HepG2 (cell line): ENCODE measurements around the gene TMEM165. TPM values are rescaled to one million over a fixed set of nuclear protein-coding genes. Genes with fewer than 3 reads are reported as not detected.

ENCODE experiments used
- ATAC-seq: fragments of 200-7000 bp; cut with Tn5 transposase; 3 replicates; pipeline ENCODE4 v1.9.1; 2020; ENCODE audit warnings: mild to moderate bottlenecking, moderate library complexity
- BruUV-seq: library from RNA; stranded (reverse); fragments of 400-500 nt; replicated peaks from 2 replicates; lab custom pipeline; 2021; lab: Mats Ljungman, UMichigan
- CTCF ChIA-PET: fragments of 300-600 bp; formaldehyde crosslinking; extraction: SDS; loops from one replicate; lab custom pipeline; 2021; ENCODE audit warnings: low total read pairs, inconsistent platforms, low intra/inter-chr PET ratio; lab: Yijun Ruan, JAX
- POLR2A ChIA-PET: fragments of 350-600 bp; sonication (Branson Sonifier 250); formaldehyde crosslinking; loops from one replicate; lab custom pipeline; 2020; ENCODE audit warnings: antibody characterized with exemption, inconsistent platforms; lab: Yijun Ruan, JAX
- DNase-seq: peaks from one replicate; pipeline ENCODE4 v3.0.0-alpha.2; 2015; ENCODE audit warnings: low spot score
- FAIRE-seq: peaks from 3 replicates; lab custom pipeline; 2011; peaks lifted over from hg19 to GRCh38; lab: Jason Lieb, UNC
- H2AFZ ChIP-seq: one replicate; pipeline ENCODE4 v1.6.1; 2011; ENCODE audit warnings: low read length, inconsistent platforms
- H3K27ac ChIP-seq: fragments of 300-600 bp; 3 replicates; pipeline ENCODE4 v1.8.0; 2011; ENCODE audit warnings: mixed run types, mild to moderate bottlenecking, mixed read lengths, low read length, inconsistent platforms; ENCODE audit not compliant: insufficient read depth; ENCODE audit errors: extremely low read length
- H3K27me3 ChIP-seq, 2 experiments: fragments of 200-600 bp in 1 of 2; 2 replicates in 1 of 2; 3 replicates in 1 of 2; pipeline versions ENCODE4 v1.6.0 to v1.8.0; 2011; ENCODE audit warnings: low read length in 2 of 2, mild to moderate bottlenecking in 2 of 2, moderate library complexity in 2 of 2, inconsistent platforms in 1 of 2; ENCODE audit not compliant: insufficient read depth in 2 of 2, control insufficient read depth in 1 of 2
- H3K36me3 ChIP-seq, 2 experiments: fragments of 200-600 bp in 1 of 2; replicated peaks in 1 of 2; 2 replicates in 1 of 2; 3 replicates in 1 of 2; pipeline versions ENCODE4 v1.5.1 to v1.8.0; 2011; ENCODE audit warnings: low read length in 2 of 2, inconsistent platforms in 1 of 2; ENCODE audit not compliant: insufficient read depth in 2 of 2, control insufficient read depth in 1 of 2
- H3K4me1 ChIP-seq: 2 replicates; pipeline ENCODE4 v1.5.1; 2012; ENCODE audit warnings: low read length, inconsistent platforms; ENCODE audit not compliant: insufficient read depth
- H3K4me2 ChIP-seq: 2 replicates; pipeline ENCODE4 v1.6.0; 2011; ENCODE audit warnings: low read depth, low read length, inconsistent platforms
- H3K4me3 ChIP-seq, 3 experiments: fragments of 200-600 bp in 1 of 3; sonication (generic), shearing (Covaris generic) in 1 of 3; replicated peaks in 1 of 3; 2 replicates each; pipeline ENCODE4 v1.5.1; 2011 to 2016; ENCODE audit warnings: low read length in 3 of 3, inconsistent platforms in 2 of 3, low read depth in 2 of 3, mild to moderate bottlenecking in 2 of 3, control low read depth in 1 of 3, mixed read lengths in 1 of 3; ENCODE audit not compliant: insufficient read depth in 1 of 3
- H3K79me2 ChIP-seq: one replicate; pipeline ENCODE4 v1.6.1; 2011; ENCODE audit warnings: low read length, inconsistent platforms; ENCODE audit not compliant: insufficient read depth
- H3K9ac ChIP-seq: 2 replicates; pipeline ENCODE4 v1.6.0; 2011; ENCODE audit warnings: mild to moderate bottlenecking, low read depth, low read length, inconsistent platforms; ENCODE audit not compliant: insufficient read depth
- H3K9me3 ChIP-seq: 2 replicates; pipeline ENCODE4 v1.5.1; 2012; ENCODE audit warnings: mild to moderate bottlenecking, low read length
- H4K20me1 ChIP-seq: 2 replicates; pipeline ENCODE4 v1.6.0; 2011; ENCODE audit warnings: inconsistent platforms, mild to moderate bottlenecking, low read length, moderate library complexity; ENCODE audit not compliant: insufficient read depth
- CEBPB ChIP-seq: IDR thresholded peaks from 2 replicates; pipeline ENCODE4 v1.6.1; 2011; ENCODE audit warnings: low read depth, low read length, improper control_type of control experiment, borderline replicate concordance
- DNMT3B ChIP-seq: conservative IDR thresholded peaks from 2 replicates; pipeline ENCODE4 v1.6.1; 2016; ENCODE audit warnings: missing biosample characterization, control low read depth
- MLLT10 ChIP-seq: sonication (generic); formaldehyde crosslinking; IDR thresholded peaks from 2 replicates; pipeline ENCODE4 v1.4.0; 2020; ENCODE audit warnings: missing genetic modification reagents
- MYNN ChIP-seq: sonication (generic); formaldehyde crosslinking; IDR thresholded peaks from 2 replicates; pipeline ENCODE4 v1.4.0; 2020; ENCODE audit warnings: mild to moderate bottlenecking, low read depth, missing genetic modification reagents
- RBAK ChIP-seq: sonication (generic); formaldehyde crosslinking; IDR thresholded peaks from 2 replicates; pipeline ENCODE4 v1.5.1; 2020; ENCODE audit warnings: mild to moderate bottlenecking, missing genetic modification reagents
- ZNF121 ChIP-seq: sonication (generic); formaldehyde crosslinking; IDR thresholded peaks from 2 replicates; pipeline ENCODE4 v1.5.0; 2020; ENCODE audit warnings: mild to moderate bottlenecking, missing genetic modification reagents
- ZNF552 ChIP-seq: sonication (generic); formaldehyde crosslinking; IDR thresholded peaks from 2 replicates; pipeline ENCODE4 v1.9.0; 2022; ENCODE audit warnings: missing genetic modification reagents, mild to moderate bottlenecking, borderline replicate concordance
- ZNF7 ChIP-seq: IDR thresholded peaks from 2 replicates; pipeline ENCODE4 v1.6.1; 2016; ENCODE audit warnings: missing biosample characterization, missing genetic modification reagents
- ZNF816 ChIP-seq: sonication (generic); formaldehyde crosslinking; IDR thresholded peaks from 2 replicates; pipeline ENCODE4 v1.8.0; 2022; ENCODE audit warnings: missing genetic modification reagents, mild to moderate bottlenecking, borderline replicate concordance
- WGBS: methylation state at CpG from one replicate; pipeline ENCODE4 v1.1.6; 2017; ENCODE audit warnings: low lambda C conversion rate; 5-methylcytosine and 5-hydroxymethylcytosine counted together
- in situ Hi-C: cut with HindIII; loops from 2 replicates; pipeline ENCODE4 v1.10.0; 2017; ENCODE audit warnings: low pct_unique_long_range_greater_than_20kb; ENCODE audit not compliant: extremely low pct_ligation_motif_present
- intact Hi-C: fragments of 100-400 bp; cut with micrococcal nuclease; formaldehyde crosslinking; loops from one replicate; pipeline ENCODE4 v1.10.0; 2022; ENCODE audit not compliant: unreplicated experiment
- polyA plus RNA-seq, 8 experiments: library from polyadenylated mRNA; depleted of rRNA in 3 of 8; stranded (reverse) in 7 of 8; unstranded in 1 of 8; fragments of >200 nt; fragmentation: Illumina TruSeq in 4 of 8; extraction: Trizol in 4 of 8; gene quantifications; 2 replicates each; pipeline versions ENCODE4 v1.2.1 to v1.2.3, GENCODE V29; 2011 to 2016; ENCODE audit warnings: low read depth in 4 of 8, missing spikeins in 1 of 8, mixed read lengths in 1 of 8; ENCODE audit not compliant: insufficient read depth in 1 of 8
- total RNA-seq, 5 experiments: library from RNA; depleted of rRNA; stranded (reverse); fragments of >200 nt; fragmentation: Illumina TruSeq; extraction: Trizol; gene quantifications; 2 replicates each; pipeline ENCODE4 v1.2.3, GENCODE V29; 2016; ENCODE audit warnings: low read depth in 1 of 5
- TF ChIP-seq, protein P1 (sequence below), 2 experiments: fragments of 450-650 bp in 1 of 2; sonication (generic) in 1 of 2; formaldehyde crosslinking; IDR thresholded peaks; 2 replicates each; pipeline versions ENCODE4 v1.5.0 to v1.8.0; 2020 to 2022; ENCODE audit warnings: mild to moderate bottlenecking in 1 of 2, missing genetic modification reagents in 1 of 2
- TF ChIP-seq, protein P2 (sequence below): sonication (generic); formaldehyde crosslinking; IDR thresholded peaks from 2 replicates; pipeline ENCODE4 v1.4.0; 2020; ENCODE audit warnings: missing genetic modification reagents, borderline replicate concordance

Gene TMEM165
- total and polyA plus RNA-seq, 2 of the 13 experiments (the other 11 are each of a cell fraction or from before 2014, with no cell fraction given): 54.6 to 103 TPM

DNA sequence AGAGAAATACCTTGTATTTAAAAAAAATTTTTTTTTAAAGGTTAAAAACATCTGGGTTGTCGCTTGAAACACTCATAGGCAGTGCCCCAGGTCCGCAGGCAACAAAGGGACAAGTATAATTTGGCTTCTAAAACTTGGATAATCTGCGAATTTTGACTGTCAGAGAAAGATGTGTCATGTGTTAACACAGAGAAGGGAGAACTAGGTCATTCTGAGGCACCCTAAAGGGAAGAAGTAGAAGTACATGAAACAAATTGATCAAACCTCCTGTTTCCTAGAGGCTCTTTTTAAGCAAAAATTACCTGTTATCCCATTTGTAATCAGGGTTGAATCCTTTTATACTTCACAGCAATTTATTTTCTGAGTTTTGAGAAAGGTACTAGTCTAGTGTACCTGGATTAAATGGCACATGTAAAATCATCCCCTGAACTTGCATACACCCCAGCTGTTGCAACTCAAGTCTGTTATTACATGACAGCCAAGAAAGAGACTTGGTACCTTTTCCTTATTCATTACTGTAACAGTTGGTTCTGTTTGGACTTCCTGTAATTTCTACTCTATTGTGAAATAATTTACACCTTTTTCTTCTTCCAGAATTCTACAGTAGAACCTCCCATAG lies 48.0 kb upstream of the TMEM165 start:
- in situ Hi-C loops: no loop called here
- Histone ChIP-seq H3K27me3 (no peaks in the 10 kb centered on the region), H3K9ac (no peak overlapping the region), H3K79me2 (no peaks in the 10 kb centered on the region), H4K20me1 (no peaks in the 10 kb centered on the region), H3K9me3 (no peaks in the 10 kb centered on the region), H2AFZ (no peak overlapping the region), H3K4me2 (peak overlapping the region; percentile 91), H3K4me3 (no peak overlapping the region; a peak in 1 of 6 replicates), H3K27ac (no peak overlapping the region), H3K4me1 (peaks cover 34% of the 10 kb centered on the region), H3K36me3 (no peaks in the 10 kb centered on the region)
- ChIA-PET CTCF (interaction anchor here (2.5 kb wide), 1 partner anchor 207 kb away, joined by 8 read pairs; no protein-coding TSS in a partner anchor), POLR2A (interaction anchor here (0.6 to 0.9 kb wide), 2 partner anchors 9 to 198 kb away, joined by 3 read pairs; no protein-coding TSS in a partner anchor)
- 0 out of 2 replicates have a peak, but pooled peaks have one; percentile 1 for TF ChIP-seq CEBPB
- TF ChIP-seq ZNF7 (CRISPR knock-in tag): peak; percentile 91
- no peak for TF ChIP-seq DNMT3B (CRISPR knock-in tag)
- TF ChIP-seq, protein P1, sequence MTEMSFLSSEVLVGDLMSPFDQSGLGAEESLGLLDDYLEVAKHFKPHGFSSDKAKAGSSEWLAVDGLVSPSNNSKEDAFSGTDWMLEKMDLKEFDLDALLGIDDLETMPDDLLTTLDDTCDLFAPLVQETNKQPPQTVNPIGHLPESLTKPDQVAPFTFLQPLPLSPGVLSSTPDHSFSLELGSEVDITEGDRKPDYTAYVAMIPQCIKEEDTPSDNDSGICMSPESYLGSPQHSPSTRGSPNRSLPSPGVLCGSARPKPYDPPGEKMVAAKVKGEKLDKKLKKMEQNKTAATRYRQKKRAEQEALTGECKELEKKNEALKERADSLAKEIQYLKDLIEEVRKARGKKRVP (CRISPR knock-in tag; IDR thresholded peaks at IDR 0.05): peak in 1 of 2 experiments; percentile 80; a peak in 2 of 4 replicates
- no TSS peak for BruUV-seq
- intact Hi-C loops: loop anchor here (2.0 kb wide), 2 partner anchors 47 to 205 kb away; partner anchors contain the start of gene TMEM165
- DNase-seq (no peak), FAIRE-seq (no peak), ATAC-seq (no peak)
- 88% methylated on average over 3 of the region's 3 CpGs for WGBS

DNA sequence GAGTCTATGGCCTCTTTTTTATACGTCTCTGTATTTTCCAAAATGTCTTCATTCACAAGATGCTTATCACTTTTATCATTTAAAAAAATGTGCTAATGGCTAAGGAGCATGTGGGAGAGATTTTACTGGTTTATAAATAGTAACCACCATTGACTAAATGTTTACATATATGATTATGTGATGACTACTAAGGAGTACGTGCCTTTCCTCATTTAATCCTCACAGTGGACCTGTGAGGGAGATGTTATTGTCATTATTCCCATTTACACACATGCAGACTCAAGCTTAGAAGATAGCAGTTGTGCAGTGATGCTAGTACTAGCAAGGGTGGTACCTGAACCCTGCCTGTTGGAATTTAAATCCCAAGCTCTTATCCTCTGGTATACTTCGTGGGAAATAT lies 47.3 kb upstream of the TMEM165 start:
- H3K9ac ChIP-seq: no peak overlapping the region
- intact Hi-C loops (no loop called here), in situ Hi-C loops (no loop called here)
- 93% methylated on average over 3 of the region's 3 CpGs for WGBS
- no peaks in the 10 kb centered on the region for H3K9me3 ChIP-seq
- ATAC-seq (no peak), FAIRE-seq (no peak), DNase-seq (no peak)
- no peak overlapping the region for H3K4me3 ChIP-seq
- no peak overlapping the region for H2AFZ ChIP-seq
- no peak overlapping the region for H3K4me2 ChIP-seq
- H3K36me3 ChIP-seq: no peaks in the 10 kb centered on the region
- peaks cover 34% of the 10 kb centered on the region for H3K4me1 ChIP-seq
- no peaks in the 10 kb centered on the region for H3K79me2 ChIP-seq
- no peaks in the 10 kb centered on the region for H3K27me3 ChIP-seq
- no peak overlapping the region for H3K27ac ChIP-seq
- ChIA-PET POLR2A (no interaction called here), CTCF (no interaction called here)
- TF ChIP-seq ZNF816 (CRISPR knock-in tag): no peak
- no peak for TF ChIP-seq ZNF552 (CRISPR knock-in tag)
- TF ChIP-seq ZNF121 (CRISPR knock-in tag): no peak
- TF ChIP-seq MLLT10 (CRISPR knock-in tag): no peak
- no peak for TF ChIP-seq RBAK (CRISPR knock-in tag)
- TF ChIP-seq, protein P2, sequence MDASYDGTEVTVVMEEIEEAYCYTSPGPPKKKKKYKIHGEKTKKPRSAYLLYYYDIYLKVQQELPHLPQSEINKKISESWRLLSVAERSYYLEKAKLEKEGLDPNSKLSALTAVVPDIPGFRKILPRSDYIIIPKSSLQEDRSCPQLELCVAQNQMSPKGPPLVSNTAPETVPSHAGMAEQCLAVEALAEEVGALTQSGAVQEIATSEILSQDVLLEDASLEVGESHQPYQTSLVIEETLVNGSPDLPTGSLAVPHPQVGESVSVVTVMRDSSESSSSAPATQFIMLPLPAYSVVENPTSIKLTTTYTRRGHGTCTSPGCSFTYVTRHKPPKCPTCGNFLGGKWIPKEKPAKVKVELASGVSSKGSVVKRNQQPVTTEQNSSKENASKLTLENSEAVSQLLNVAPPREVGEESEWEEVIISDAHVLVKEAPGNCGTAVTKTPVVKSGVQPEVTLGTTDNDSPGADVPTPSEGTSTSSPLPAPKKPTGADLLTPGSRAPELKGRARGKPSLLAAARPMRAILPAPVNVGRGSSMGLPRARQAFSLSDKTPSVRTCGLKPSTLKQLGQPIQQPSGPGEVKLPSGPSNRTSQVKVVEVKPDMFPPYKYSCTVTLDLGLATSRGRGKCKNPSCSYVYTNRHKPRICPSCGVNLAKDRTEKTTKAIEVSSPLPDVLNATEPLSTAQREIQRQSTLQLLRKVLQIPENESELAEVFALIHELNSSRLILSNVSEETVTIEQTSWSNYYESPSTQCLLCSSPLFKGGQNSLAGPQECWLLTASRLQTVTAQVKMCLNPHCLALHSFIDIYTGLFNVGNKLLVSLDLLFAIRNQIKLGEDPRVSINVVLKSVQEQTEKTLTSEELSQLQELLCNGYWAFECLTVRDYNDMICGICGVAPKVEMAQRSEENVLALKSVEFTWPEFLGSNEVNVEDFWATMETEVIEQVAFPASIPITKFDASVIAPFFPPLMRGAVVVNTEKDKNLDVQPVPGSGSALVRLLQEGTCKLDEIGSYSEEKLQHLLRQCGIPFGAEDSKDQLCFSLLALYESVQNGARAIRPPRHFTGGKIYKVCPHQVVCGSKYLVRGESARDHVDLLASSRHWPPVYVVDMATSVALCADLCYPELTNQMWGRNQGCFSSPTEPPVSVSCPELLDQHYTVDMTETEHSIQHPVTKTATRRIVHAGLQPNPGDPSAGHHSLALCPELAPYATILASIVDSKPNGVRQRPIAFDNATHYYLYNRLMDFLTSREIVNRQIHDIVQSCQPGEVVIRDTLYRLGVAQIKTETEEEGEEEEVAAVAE: no peak
- no peak for TF ChIP-seq MYNN (CRISPR knock-in tag)
- BruUV-seq: no TSS peak
- H4K20me1 ChIP-seq: no peaks in the 10 kb centered on the region
